Measurements from ENCODE around the gene ANKHD1. TPM values are rescaled to one million over a fixed set of nuclear protein-coding genes. Genes with fewer than 3 reads are reported as not detected.
A peak's percentile ranks its signal among the peaks of the same experiment; 100 is the strongest.

Gene ANKHD1
- total and polyA plus RNA-seq, 12 donors: 58.2 to 141 (median 99.2) TPM

DNA sequence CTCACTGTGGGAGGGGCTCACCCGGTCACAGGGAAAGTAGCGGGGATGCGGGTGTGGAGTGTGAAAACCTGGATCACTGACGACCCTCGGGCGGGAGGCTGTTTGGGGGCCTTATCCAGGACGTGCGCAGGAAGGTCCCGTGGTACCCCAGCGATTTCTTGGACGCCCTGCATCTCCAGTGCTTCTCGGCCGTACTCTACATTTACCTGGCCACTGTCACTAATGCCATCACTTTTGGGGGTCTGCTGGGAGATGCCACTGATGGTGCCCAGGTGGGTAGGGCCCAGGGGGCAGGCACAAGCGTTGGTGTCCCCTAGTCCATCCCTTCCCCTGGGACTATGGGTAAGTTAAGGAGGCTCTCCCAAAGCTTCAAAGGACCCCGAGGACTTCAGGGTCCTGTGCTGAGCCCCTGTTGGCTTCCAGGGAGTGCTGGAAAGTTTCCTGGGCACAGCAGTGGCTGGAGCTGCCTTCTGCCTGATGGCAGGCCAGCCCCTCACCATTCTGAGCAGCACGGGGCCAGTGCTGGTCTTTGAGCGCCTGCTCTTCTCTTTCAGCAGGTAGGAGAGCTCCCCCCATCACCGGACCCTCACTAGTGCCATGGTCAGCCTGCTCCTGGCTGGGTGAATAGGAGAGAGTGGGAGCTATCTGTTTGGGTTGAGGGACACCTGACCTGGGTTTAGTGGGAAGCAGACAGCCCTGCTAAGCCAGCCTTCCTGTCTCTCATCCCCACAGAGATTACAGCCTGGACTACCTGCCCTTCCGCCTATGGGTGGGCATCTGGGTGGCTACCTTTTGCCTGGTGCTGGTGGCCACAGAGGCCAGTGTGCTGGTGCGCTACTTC, 37.8 kb upstream of the ANKHD1 start:
- TF ChIP-seq, protein P1, sequence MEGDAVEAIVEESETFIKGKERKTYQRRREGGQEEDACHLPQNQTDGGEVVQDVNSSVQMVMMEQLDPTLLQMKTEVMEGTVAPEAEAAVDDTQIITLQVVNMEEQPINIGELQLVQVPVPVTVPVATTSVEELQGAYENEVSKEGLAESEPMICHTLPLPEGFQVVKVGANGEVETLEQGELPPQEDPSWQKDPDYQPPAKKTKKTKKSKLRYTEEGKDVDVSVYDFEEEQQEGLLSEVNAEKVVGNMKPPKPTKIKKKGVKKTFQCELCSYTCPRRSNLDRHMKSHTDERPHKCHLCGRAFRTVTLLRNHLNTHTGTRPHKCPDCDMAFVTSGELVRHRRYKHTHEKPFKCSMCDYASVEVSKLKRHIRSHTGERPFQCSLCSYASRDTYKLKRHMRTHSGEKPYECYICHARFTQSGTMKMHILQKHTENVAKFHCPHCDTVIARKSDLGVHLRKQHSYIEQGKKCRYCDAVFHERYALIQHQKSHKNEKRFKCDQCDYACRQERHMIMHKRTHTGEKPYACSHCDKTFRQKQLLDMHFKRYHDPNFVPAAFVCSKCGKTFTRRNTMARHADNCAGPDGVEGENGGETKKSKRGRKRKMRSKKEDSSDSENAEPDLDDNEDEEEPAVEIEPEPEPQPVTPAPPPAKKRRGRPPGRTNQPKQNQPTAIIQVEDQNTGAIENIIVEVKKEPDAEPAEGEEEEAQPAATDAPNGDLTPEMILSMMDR (IDR thresholded peaks at IDR 0.05): no peak
- no peak for TF ChIP-seq POLR2A (IDR thresholded peaks at IDR 0.05)
- Histone ChIP-seq H3K36me3 (replicated peaks in 1 of 2) (no peaks in the 10 kb centered on the region), H3K4me1 (replicated peaks in 1 of 2) (peaks cover 0 to 5% of the 10 kb centered on the region in 2 donors), H3K27me3 (no peaks in the 10 kb centered on the region), H3K27ac (no peak overlapping the region), H3K4me3 (peak overlapping the region in 1 of 4 donors; percentile 36), H3K9me3 (replicated peaks in 1 of 3) (no peaks in the 10 kb centered on the region)
- 58 to 64% (median 61%) methylated on average over 11 to 20 of the region's 20 CpGs for WGBS, 4 donors
- DNase-seq: no peak
- intact Hi-C loops (cut with DNase I): loop anchor here in 1 of 2 donors (10.0 kb wide), 3 partner anchors 281 to 681 kb away; partner anchors contain the start of genes IK and NDUFA2

GRCh38 chr5:140364472-140364765, 37.2 kb upstream of the ANKHD1 start:
- Histone ChIP-seq H3K4me3 (no peak overlapping the region), H3K36me3 (replicated peaks in 1 of 2) (no peaks in the 10 kb centered on the region), H3K27ac (no peak overlapping the region), H3K9me3 (replicated peaks in 1 of 3) (no peaks in the 10 kb centered on the region), H3K27me3 (no peaks in the 10 kb centered on the region), H3K4me1 (replicated peaks in 1 of 2) (peaks cover 0 to 5% of the 10 kb centered on the region in 2 donors)
- WGBS, 4 donors: 88 to 98% (median 93%) methylated on average over 3 of the region's 3 CpGs
- TF ChIP-seq POLR2A (IDR thresholded peaks at IDR 0.05): no peak
- TF ChIP-seq, protein P1 (IDR thresholded peaks at IDR 0.05): no peak
- DNase-seq: no peak
- intact Hi-C loops (cut with DNase I): loop anchor here in 1 of 2 donors (10.0 kb wide), 3 partner anchors 280 to 680 kb away; partner anchors contain the start of genes IK and NDUFA2

DNA sequence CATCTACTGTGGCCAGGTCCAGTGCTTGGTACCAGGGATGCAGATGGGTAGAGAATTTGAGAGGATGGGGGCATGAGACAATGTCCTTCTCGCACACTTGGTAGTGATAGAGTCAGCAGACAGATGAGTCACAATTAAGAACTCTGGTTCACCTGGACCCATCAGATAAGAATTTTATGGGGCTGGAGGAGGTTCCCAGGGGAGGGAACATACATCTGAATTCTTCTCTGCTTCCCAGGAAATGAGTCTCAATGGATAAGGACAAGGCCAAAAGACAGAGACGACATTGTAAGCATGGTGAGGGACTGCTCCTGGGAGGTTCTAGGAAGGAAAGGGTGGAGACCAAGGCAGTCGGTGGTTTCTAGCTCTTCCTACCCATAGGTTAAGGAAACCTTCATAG, 36.4 kb upstream of the ANKHD1 start:
- Histone ChIP-seq H3K27me3 (no peaks in the 10 kb centered on the region), H3K4me3 (no peak overlapping the region), H3K4me1 (replicated peaks in 1 of 2) (peaks cover 0 to 5% of the 10 kb centered on the region in 2 donors), H3K27ac (no peak overlapping the region), H3K9me3 (replicated peaks in 1 of 3) (no peaks in the 10 kb centered on the region), H3K36me3 (replicated peaks in 1 of 2) (no peaks in the 10 kb centered on the region)
- intact Hi-C loops (cut with DNase I): loop anchor here in 1 of 2 donors (10.0 kb wide), 3 partner anchors 280 to 680 kb away; partner anchors contain the start of genes IK and NDUFA2
- no peak for DNase-seq
- TF ChIP-seq POLR2A (IDR thresholded peaks at IDR 0.05): no peak
- TF ChIP-seq, protein P1 (IDR thresholded peaks at IDR 0.05): no peak
- WGBS, 4 donors: 69 to 90% (median 81%) methylated on average over 3 of the region's 3 CpGs

DNA sequence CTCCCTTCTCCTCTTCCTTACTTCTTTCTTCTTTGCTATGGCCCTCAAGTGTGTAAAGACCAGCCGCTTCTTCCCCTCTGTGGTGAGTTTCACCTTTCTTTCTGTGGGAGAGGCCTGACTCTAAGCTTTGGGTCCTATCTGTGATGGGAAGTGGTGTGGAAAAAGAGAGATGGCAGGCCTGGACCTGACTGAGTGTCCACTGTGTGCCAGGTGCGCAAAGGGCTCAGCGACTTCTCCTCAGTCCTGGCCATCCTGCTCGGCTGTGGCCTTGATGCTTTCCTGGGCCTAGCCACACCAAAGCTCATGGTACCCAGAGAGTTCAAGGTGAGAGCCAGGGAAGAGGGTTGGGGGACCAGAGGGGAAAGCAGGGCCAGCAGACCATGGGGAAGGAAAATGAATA, 35.7 kb upstream of the ANKHD1 start:
- intact Hi-C loops (cut with DNase I): loop anchor here in 1 of 2 donors (10.0 kb wide), 3 partner anchors 279 to 679 kb away; partner anchors contain the start of genes IK and NDUFA2

More for the DNA sequence above, 35.7 kb upstream of the ANKHD1 start:
- no peak for TF ChIP-seq POLR2A (IDR thresholded peaks at IDR 0.05)
- TF ChIP-seq, protein P1 (IDR thresholded peaks at IDR 0.05): no peak
- 85 to 96% (median 92%) methylated on average over 4 of the region's 4 CpGs for WGBS, 4 donors
- H3K9me3 ChIP-seq (replicated peaks in 1 of 3): no peaks in the 10 kb centered on the region
- H3K27me3 ChIP-seq: no peaks in the 10 kb centered on the region
- DNase-seq: no peak
- H3K27ac ChIP-seq: no peak overlapping the region
- H3K4me3 ChIP-seq: no peak overlapping the region
- peaks cover 0 to 5% of the 10 kb centered on the region in 2 donors for H3K4me1 ChIP-seq (replicated peaks in 1 of 2)
- no peaks in the 10 kb centered on the region for H3K36me3 ChIP-seq (replicated peaks in 1 of 2)
